Activated CD4-positive, alpha-beta T cell treated with anti-CD3 and anti-CD28 coated beads, Interleukin-2, Interleukin-6, amounts not matched to agents 100 ng/mL and 50 ng/mL, durations not matched to agents 16 hours and 8 hours (primary cell): ENCODE data around the gene PCDHGA10.
"Not testable (repeated sequence)": the region's sequence is repeated elsewhere in the genome, so short reads cannot be mapped to it uniquely, and the experiment has no call there.

ENCODE experiments used
- DNase-seq: peaks from one replicate; pipeline ENCODE4 v3.0.0-alpha.2; 2020

The PCDHGA10 gene

GRCh38 chr5:141393267-141393666, 19.5 kb upstream of the PCDHGA10 start:
- no peak for DNase-seq

- not testable (repeated sequence) for DNase-seq
Measured at GRCh38 chr5:141394401-141395187, 18.2 kb upstream of the PCDHGA10 start.

- peak; percentile 58 for DNase-seq
Measured at GRCh38 chr5:141397756-141398551, 14.8 kb upstream of the PCDHGA10 start, which contains the start of gene PCDHGB5. Gene PCDHGB5 (plus strand): TSS chr5:141397947. CDS start chr5:141398128, 181 bp downstream.

GRCh38 chr5:141398608-141399007, 14.2 kb upstream of the PCDHGA10 start:
- DNase-seq = no peak

GRCh38 chr5:141399555-141400258, 13.1 kb upstream of the PCDHGA10 start:
- DNase-seq = no peak

- peak; percentile 15 for DNase-seq
Measured at GRCh38 chr5:141402553-141403243, 10.1 kb upstream of the PCDHGA10 start, which contains the start of gene PCDHGA9. Gene PCDHGA9 (plus strand): TSS chr5:141402778. CDS start chr5:141402953, 175 bp downstream.

- no peak for DNase-seq
Measured at GRCh38 chr5:141403387-141403786, 9.4 kb upstream of the PCDHGA10 start.

- peak; percentile 51 for DNase-seq
Measured at GRCh38 chr5:141407790-141408505, 4.8 kb upstream of the PCDHGA10 start, which contains the start of gene PCDHGB6. Gene PCDHGB6 (plus strand): TSS chr5:141408021. CDS start chr5:141408203, 182 bp downstream.

- DNase-seq = no peak
Measured at GRCh38 chr5:141409598-141410306, 3.0 kb upstream of the PCDHGA10 start.

GRCh38 chr5:141411575-141411974, 1.2 kb upstream of the PCDHGA10 start:
- DNase-seq = no peak

- no peak for DNase-seq
Measured at GRCh38 chr5:141413540-141414069, 818 bp downstream of the PCDHGA10 start.

- DNase-seq = not testable (repeated sequence)
Measured at GRCh38 chr5:141414548-141415274, 1.9 kb downstream of the PCDHGA10 start.

GRCh38 chr5:141415275-141415618, 2.5 kb downstream of the PCDHGA10 start:
- not testable (repeated sequence) for DNase-seq

GRCh38 chr5:141417494-141418172, 4.8 kb downstream of the PCDHGA10 start, which contains the start of gene PCDHGB7:
Gene PCDHGB7 (plus strand): TSS chr5:141417677. CDS start chr5:141417860, 183 bp downstream.
- DNase-seq = peak; percentile 66

GRCh38 chr5:141419074-141419880, 6.5 kb downstream of the PCDHGA10 start:
- DNase-seq = no peak

- DNase-seq = peak; percentile 59
Measured at GRCh38 chr5:141420855-141421488, 8.2 kb downstream of the PCDHGA10 start, which contains the start of gene PCDHGA11. Gene PCDHGA11 (plus strand): TSS chr5:141421051. CDS start chr5:141421228, 177 bp downstream.

- DNase-seq = no peak
Measured at GRCh38 chr5:141421489-141421855, 8.7 kb downstream of the PCDHGA10 start.
